ENCODE measurements around the gene C3orf62. TPM values are rescaled to one million over a fixed set of nuclear protein-coding genes. Genes with fewer than 3 reads are reported as not detected.
A peak's percentile ranks its signal among the peaks of the same experiment; 100 is the strongest.
"Not testable (repeated sequence)": the region's sequence is repeated elsewhere in the genome, so short reads cannot be mapped to it uniquely, and the experiment has no call there.

C3orf62 gene
- total RNA-seq, 2 experiments from 2014 or later = 6.4 to 11.7 TPM

GRCh38 chr3:49248840-49249227 lies 28.2 kb downstream of the C3orf62 start:
- BruUV-seq (replicated peaks) = no TSS peak

GRCh38 chr3:49244581-49245205 lies 32.3 kb downstream of the C3orf62 start:
- H3K4me3 ChIP-seq (ENCODE audit: low read depth, low read length, poor library complexity, severe bottlenecking) = no peak overlapping the region
- intact Hi-C loops (cut with micrococcal nuclease; ENCODE audit: unreplicated experiment) = no loop called here
- TF ChIP-seq EZH2phosphoT487 (IDR thresholded peaks at IDR 0.05; ENCODE audit: borderline replicate concordance, low read depth, low read length) (no peak), CTCF (conservative IDR thresholded peaks at IDR 0.05; ENCODE audit: low read length) (peak; percentile 50)
- no peaks in the 10 kb centered on the region for H3K9me2 ChIP-seq (ENCODE audit: insufficient read depth, low read length)
- no peak overlapping the region for H3K27ac ChIP-seq (ENCODE audit: low read depth, low read length, poor library complexity, severe bottlenecking)
- H3K36me3 ChIP-seq (ENCODE audit: insufficient read depth, low read length) = no peaks in the 10 kb centered on the region
- H3K79me2 ChIP-seq (ENCODE audit: insufficient read depth, low read depth, low read length) = no peaks in the 10 kb centered on the region
- peak; percentile 13 for DNase-seq (ENCODE audit: low spot score)
- no peak overlapping the region for H3K4me2 ChIP-seq (ENCODE audit: low read length)
- no peaks in the 10 kb centered on the region for H3K4me1 ChIP-seq (ENCODE audit: insufficient read depth, low read length, poor library complexity, severe bottlenecking)
- no peaks in the 10 kb centered on the region for H4K20me1 ChIP-seq (ENCODE audit: insufficient read depth, low read length)
- H3K9me3 ChIP-seq (ENCODE audit: low read length) = no peaks in the 10 kb centered on the region
- ChIA-PET POLR2A (interaction anchor here (0.7 kb wide), 1 partner anchor 346 kb away, joined by 3 read pairs; no protein-coding TSS in a partner anchor), CTCF (ENCODE audit: unreplicated experiment) (no interaction called here)
- BruUV-seq (replicated peaks) = no TSS peak
- H2AFZ ChIP-seq (ENCODE audit: low read length) = no peak overlapping the region

More at GRCh38 chr3:49248840-49249227, 28.2 kb downstream of the C3orf62 start:
- no peak for DNase-seq (ENCODE audit: low spot score)
- Histone ChIP-seq H3K4me2 (ENCODE audit: low read length) (no peak overlapping the region), H3K4me3 (ENCODE audit: low read depth, low read length, poor library complexity, severe bottlenecking) (no peak overlapping the region), H3K79me2 (ENCODE audit: insufficient read depth, low read depth, low read length) (no peaks in the 10 kb centered on the region), H3K27ac (ENCODE audit: low read depth, low read length, poor library complexity, severe bottlenecking) (no peak overlapping the region), H3K36me3 (ENCODE audit: insufficient read depth, low read length) (no peaks in the 10 kb centered on the region), H4K20me1 (ENCODE audit: insufficient read depth, low read length) (no peaks in the 10 kb centered on the region), H3K9me3 (ENCODE audit: low read length) (no peaks in the 10 kb centered on the region), H2AFZ (ENCODE audit: low read length) (no peak overlapping the region), H3K4me1 (ENCODE audit: insufficient read depth, low read length, poor library complexity, severe bottlenecking) (no peaks in the 10 kb centered on the region), H3K9me2 (ENCODE audit: insufficient read depth, low read length) (no peaks in the 10 kb centered on the region)
- TF ChIP-seq CTCF (conservative IDR thresholded peaks at IDR 0.05; ENCODE audit: low read length) (no peak), EZH2phosphoT487 (IDR thresholded peaks at IDR 0.05; ENCODE audit: borderline replicate concordance, low read depth, low read length) (no peak)
- POLR2A ChIA-PET = interaction anchor here (0.6 kb wide), 1 partner anchor 525 kb away, joined by 4 read pairs; no protein-coding TSS in a partner anchor
- intact Hi-C loops (cut with micrococcal nuclease; ENCODE audit: unreplicated experiment) = no loop called here
- CTCF ChIA-PET (ENCODE audit: unreplicated experiment) = no interaction called here

- H4K20me1 ChIP-seq (ENCODE audit: insufficient read depth, low read length); CTCF ChIA-PET (ENCODE audit: unreplicated experiment); H3K9me2 ChIP-seq (ENCODE audit: insufficient read depth, low read length); H2AFZ ChIP-seq (ENCODE audit: low read length); intact Hi-C loops (cut with micrococcal nuclease; ENCODE audit: unreplicated experiment); BruUV-seq (replicated peaks); H3K4me1 ChIP-seq (ENCODE audit: insufficient read depth, low read length, poor library complexity, severe bottlenecking); H3K4me2 ChIP-seq (ENCODE audit: low read length); H3K27ac ChIP-seq (ENCODE audit: low read depth, low read length, poor library complexity, severe bottlenecking); POLR2A ChIA-PET; DNase-seq (ENCODE audit: low spot score); H3K9me3 ChIP-seq (ENCODE audit: low read length); H3K79me2 ChIP-seq (ENCODE audit: insufficient read depth, low read depth, low read length); H3K4me3 ChIP-seq (ENCODE audit: low read depth, low read length, poor library complexity, severe bottlenecking); H3K36me3 ChIP-seq (ENCODE audit: insufficient read depth, low read length): not testable (repeated sequence)
Observed at GRCh38 chr3:49240091-49240490, 36.9 kb downstream of the C3orf62 start.
